SK-N-SH (cell line): ENCODE data around the gene ATP6V0B. TPM values are rescaled to one million over a fixed set of nuclear protein-coding genes. Genes with fewer than 3 reads are reported as not detected.
A peak's percentile ranks its signal among the peaks of the same experiment; 100 is the strongest.

Experiments used
- CTCF ChIA-PET: fragments of 300-600, 350-600 bp; formaldehyde crosslinking; extraction: SDS; loops from one replicate; lab custom pipeline; 2021; lab: Yijun Ruan, JAX
- POLR2A ChIA-PET: fragments of 350-600 bp; sonication (Branson Sonifier 250); formaldehyde crosslinking; extraction: SDS; loops from one replicate; lab custom pipeline; 2020; ENCODE audit warnings: antibody characterized with exemption, inconsistent platforms; lab: Yijun Ruan, JAX
- DNase-seq: peaks from one replicate; pipeline ENCODE4 v3.0.0; 2012
- H2AFZ ChIP-seq: fragments of 200-600 bp; sonication (generic); 2 replicates; pipeline ENCODE4 v1.8.1; 2016; ENCODE audit warnings: antibody characterized with exemption, mild to moderate bottlenecking, low read depth
- H3F3A ChIP-seq: fragments of 200-600 bp; sonication (generic); replicated peaks from 2 replicates; pipeline ENCODE3; 2016; ENCODE audit warnings: antibody characterized with exemption, mild to moderate bottlenecking; ENCODE audit not compliant: insufficient read depth
- H3K27ac ChIP-seq, 2 experiments: fragments of 200-500 bp in 1 of 2; fragments of 200-600 bp in 1 of 2; sonication (Bioruptor generic) in 1 of 2; sonication (generic), shearing (Covaris generic) in 1 of 2; 2 replicates each; pipeline versions ENCODE4 v1.5.1 to v1.6.1; 2014 to 2016; ENCODE audit warnings: low read depth in 2 of 2, inconsistent platforms in 1 of 2, low read length in 1 of 2, mild to moderate bottlenecking in 1 of 2, mixed read lengths in 1 of 2
- H3K27me3 ChIP-seq: fragments of 200-600 bp; sonication (generic), shearing (Covaris generic); 2 replicates; pipeline ENCODE4 v1.6.1; 2016; ENCODE audit warnings: mixed run types; ENCODE audit not compliant: insufficient read depth
- H3K36me3 ChIP-seq, 2 experiments: fragments of 200-500 bp in 1 of 2; fragments of 200-600 bp in 1 of 2; sonication (Bioruptor generic) in 1 of 2; sonication (generic) in 1 of 2; replicated peaks in 1 of 2; 2 replicates each; pipeline versions ENCODE3 to v1.5.1; 2014 to 2016; ENCODE audit warnings: low read length in 1 of 2, mild to moderate bottlenecking in 1 of 2; ENCODE audit not compliant: insufficient read depth in 2 of 2, control insufficient read depth in 1 of 2
- H3K4me1 ChIP-seq, 2 experiments: fragments of 200-500 bp in 1 of 2; fragments of 200-600 bp in 1 of 2; sonication (Bioruptor generic) in 1 of 2; sonication (generic), shearing (Covaris generic) in 1 of 2; 2 replicates each; pipeline versions ENCODE4 v1.5.1 to v1.6.1; 2014 to 2016; ENCODE audit warnings: low read depth in 1 of 2, low read length in 1 of 2, mixed run types in 1 of 2; ENCODE audit not compliant: insufficient read depth in 2 of 2, control insufficient read depth in 1 of 2
- H3K4me2 ChIP-seq: fragments of 200-600 bp; sonication (generic), shearing (Covaris generic); 2 replicates; pipeline ENCODE4 v1.6.1; 2017; ENCODE audit warnings: mixed run types
- H3K4me3 ChIP-seq, 2 experiments: fragments of 200-500 bp in 1 of 2; fragments of 200-600 bp in 1 of 2; sonication (Bioruptor generic) in 1 of 2; sonication (generic), shearing (Covaris generic) in 1 of 2; 2 replicates each; pipeline versions ENCODE4 v1.5.1 to v1.8.1; 2014 to 2016; ENCODE audit warnings: low read depth in 2 of 2, inconsistent platforms in 1 of 2, low read length in 1 of 2, mild to moderate bottlenecking in 1 of 2, mixed read lengths in 1 of 2, moderate library complexity in 1 of 2
- H3K79me2 ChIP-seq: fragments of 200-600 bp; sonication (generic); 2 replicates; pipeline ENCODE4 v1.8.1; 2017; ENCODE audit warnings: mild to moderate bottlenecking; ENCODE audit not compliant: insufficient read depth
- H3K9ac ChIP-seq: fragments of 200-600 bp; sonication (generic); 2 replicates; pipeline ENCODE4 v1.6.1; 2017; ENCODE audit warnings: mixed run types
- H3K9me2 ChIP-seq: fragments of 200-600 bp; sonication (generic); 2 replicates; pipeline ENCODE4 v1.6.1; 2017; ENCODE audit warnings: mixed run types
- H3K9me3 ChIP-seq: fragments of 200-600 bp; sonication (generic); 2 replicates; pipeline ENCODE4 v1.6.1; 2017; ENCODE audit warnings: mixed run types, mild to moderate bottlenecking, moderate library complexity
- H4K20me1 ChIP-seq: fragments of 200-600 bp; sonication (generic); 2 replicates; pipeline ENCODE4 v1.6.1; 2017; ENCODE audit warnings: mild to moderate bottlenecking, mixed run types; ENCODE audit not compliant: insufficient read depth
- EP300 ChIP-seq, 2 experiments: IDR thresholded peaks; 2 replicates each; pipeline versions ENCODE4 v1.4.0 to v1.6.1; 2012; ENCODE audit warnings: borderline replicate concordance in 1 of 2, low read depth in 1 of 2, low read length in 1 of 2
- FOSL2 ChIP-seq: IDR thresholded peaks from 2 replicates; pipeline ENCODE4 v1.4.0; 2012; ENCODE audit warnings: low read depth, mild to moderate bottlenecking, moderate library complexity, borderline replicate concordance
- JUND ChIP-seq: IDR thresholded peaks from 2 replicates; pipeline ENCODE4 v1.4.0; 2012
- RAD21 ChIP-seq: IDR thresholded peaks from 2 replicates; pipeline ENCODE4 v1.6.1; 2012; ENCODE audit warnings: mild to moderate bottlenecking, low read length
- RCOR1 ChIP-seq: fragments of 150-350 bp; IDR thresholded peaks from 2 replicates; pipeline ENCODE4 v1.6.1; 2017; ENCODE audit warnings: antibody characterized with exemption, low read length
- TEAD4 ChIP-seq: IDR thresholded peaks from 2 replicates; pipeline ENCODE4 v1.4.0; 2012; ENCODE audit warnings: mild to moderate bottlenecking, borderline replicate concordance; ENCODE audit not compliant: insufficient read depth
- YY1 ChIP-seq: IDR thresholded peaks from 2 replicates; pipeline ENCODE4 v1.4.0; 2012; ENCODE audit warnings: low read depth, mild to moderate bottlenecking
- whole genome bisulfite sequencing: methylation state at CpG from one replicate; pipeline ENCODE4 v1.1.6; 2017; ENCODE audit warnings: low lambda C conversion rate; 5-methylcytosine and 5-hydroxymethylcytosine counted together
- polyA plus RNA-seq, 3 experiments: library from polyadenylated mRNA; depleted of rRNA; stranded (reverse); fragments of >200 nt; gene quantifications; 2 replicates each; pipeline ENCODE4 v1.2.3, GENCODE V29; 2012

Gene ATP6V0B
- polyA plus RNA-seq, 1 of the 3 experiments (the other 2 are of a cell fraction), result 180 TPM

GRCh38 chr1:43931711-43932660, 42.8 kb upstream of the ATP6V0B start:
- no peaks in the 10 kb centered on the region for H3K79me2 ChIP-seq
- POLR2A ChIA-PET, result no interaction called here
- H3K4me2 ChIP-seq, result no peak overlapping the region

GRCh38 chr1:43932786-43933385, 41.9 kb upstream of the ATP6V0B start:
- peaks cover 0 to 10% of the 10 kb centered on the region in 2 experiments; a peak in 2 of 4 replicates for H3K4me1 ChIP-seq
- TF ChIP-seq JUND (0 out of 2 replicates have a peak, but pooled peaks have one; percentile 13), TEAD4 (no peak), YY1 (no peak)
- TF ChIP-seq, all 33 proteins: peak for 1
- no peaks in the 10 kb centered on the region for H3K79me2 ChIP-seq
- ChIA-PET POLR2A (no interaction called here), CTCF (interaction anchor here (0.7 to 15.4 kb wide), 5 partner anchors 14 to 402 kb away, joined by 3 to 533 read pairs (median 105); partner anchors contain the start of genes IPO13 and PTPRF)
- H3K9me3 ChIP-seq, result no peaks in the 10 kb centered on the region
- H3F3A ChIP-seq, result no peaks in the 10 kb centered on the region
- no peak overlapping the region for H3K27ac ChIP-seq
- peaks cover 0 to 7% of the 10 kb centered on the region in 2 experiments for H3K36me3 ChIP-seq
- H3K4me2 ChIP-seq, result no peak overlapping the region
- H4K20me1 ChIP-seq, result no peaks in the 10 kb centered on the region
- no peak overlapping the region for H3K9ac ChIP-seq
- no peak overlapping the region for H2AFZ ChIP-seq
- 93% methylated on average over 6 of the region's 8 CpGs for WGBS
- H3K27me3 ChIP-seq, result no peaks in the 10 kb centered on the region
- no peak for DNase-seq
- no peak overlapping the region for H3K4me3 ChIP-seq
- no peaks in the 10 kb centered on the region for H3K9me2 ChIP-seq

More at GRCh38 chr1:43931711-43932660, 42.8 kb upstream of the ATP6V0B start:
- Histone ChIP-seq H3K27me3 (no peaks in the 10 kb centered on the region), H3K36me3 (peaks cover 0 to 7% of the 10 kb centered on the region in 2 experiments), H2AFZ (no peak overlapping the region), H3K9me2 (no peaks in the 10 kb centered on the region), H3K27ac (no peak overlapping the region; a peak in 1 of 4 replicates), H4K20me1 (no peaks in the 10 kb centered on the region)
- 86% methylated on average over 6 of the region's 13 CpGs for whole genome bisulfite sequencing
- TF ChIP-seq EP300 (IDR thresholded peaks at IDR 0.05; ENCODE audit: borderline replicate concordance in 1 of 2, low read depth in 1 of 2, low read length in 1 of 2) (no peak), YY1 (no peak), RAD21 (no peak), RCOR1 (no peak), FOSL2 (no peak)
- TF ChIP-seq, all 33 proteins: peak for 0
- Histone ChIP-seq H3K9ac (no peak overlapping the region), H3K4me1 (peaks cover 0 to 10% of the 10 kb centered on the region in 2 experiments; a peak in 2 of 4 replicates), H3F3A (no peaks in the 10 kb centered on the region), H3K9me3 (no peaks in the 10 kb centered on the region), H3K4me3 (no peak overlapping the region)
- CTCF ChIA-PET, result interaction anchor here (0.7 to 15.4 kb wide), 5 partner anchors 15 to 402 kb away, joined by 3 to 533 read pairs (median 105); partner anchors contain the start of genes IPO13 and PTPRF
- DNase-seq, result no peak
